Naive thymus-derived CD4-positive, alpha-beta T cell (primary cell): Measurements from ENCODE around the gene SCG5. TPM values are rescaled to one million over a fixed set of nuclear protein-coding genes. Genes with fewer than 3 reads are reported as not detected.

Experiments
- ATAC-seq: fragments of 150-1000 bp; cut with Tn5 transposase; 2 replicates; pipeline ENCODE4 v1.10.0; 2021; ENCODE audit warnings: mild to moderate bottlenecking, moderate library complexity
- CTCF ChIA-PET: fragments of 350-600 bp; sonication (Branson Sonifier 250); formaldehyde crosslinking; loops from one replicate; lab custom pipeline; 2021; ENCODE audit warnings: antibody characterized with exemption; lab: Charles Lee
- POLR2A ChIA-PET: fragments of 350-600 bp; sonication (Branson Sonifier 250); formaldehyde crosslinking; loops from one replicate; lab custom pipeline; 2021; ENCODE audit warnings: antibody characterized with exemption, inconsistent platforms; lab: Charles Lee
- DNase-seq, 9 donors: peaks; one replicate each; pipeline versions ENCODE4 v3.0.0 to v3.0.0-alpha.2; 2020 to 2022; ENCODE audit warnings: mixed read lengths in 1 of 9
- H3K27ac ChIP-seq: one replicate; pipeline ENCODE4 v1.7.0; 2013; ENCODE audit warnings: mild to moderate bottlenecking, low read depth, low read length, moderate library complexity
- H3K27me3 ChIP-seq, 2 donors: one replicate each; pipeline ENCODE4 v1.7.0; 2013; ENCODE audit warnings: low read length in 2 of 2, mild to moderate bottlenecking in 2 of 2, moderate library complexity in 2 of 2; ENCODE audit not compliant: control insufficient read depth in 2 of 2, insufficient read depth in 2 of 2
- H3K36me3 ChIP-seq, 3 experiments: 1 replicate in 2 of 3; 2 replicates in 1 of 3; pipeline ENCODE4 v1.7.0; 2013; ENCODE audit warnings: low read length in 3 of 3, mild to moderate bottlenecking in 3 of 3, moderate library complexity in 1 of 3; ENCODE audit not compliant: insufficient read depth in 3 of 3, control insufficient read depth in 2 of 3
- H3K4me1 ChIP-seq, 2 donors: one replicate each; pipeline ENCODE4 v1.7.0; 2013; ENCODE audit warnings: low read length in 2 of 2, mild to moderate bottlenecking in 2 of 2, moderate library complexity in 1 of 2; ENCODE audit not compliant: control insufficient read depth in 2 of 2, insufficient read depth in 2 of 2
- H3K4me3 ChIP-seq: 2 replicates; pipeline ENCODE4 v1.7.0; 2013; ENCODE audit warnings: mild to moderate bottlenecking, low read length
- H3K9me3 ChIP-seq, 3 experiments: 1 replicate in 2 of 3; 2 replicates in 1 of 3; pipeline ENCODE4 v1.7.0; 2013; ENCODE audit warnings: low read length in 3 of 3; ENCODE audit not compliant: control insufficient read depth in 2 of 3
- H3K27ac Mint-ChIP-seq, 9 donors: one replicate each; pipeline ENCODE4 v1.8.0; 2020 to 2022; ENCODE audit warnings: mixed read lengths in 9 of 9, mild to moderate bottlenecking in 8 of 9, moderate library complexity in 5 of 9, inconsistent platforms in 2 of 9
- H3K27me3 Mint-ChIP-seq, 5 donors: one replicate each; pipeline ENCODE4 v1.8.0; 2021 to 2022; ENCODE audit warnings: mixed read lengths in 5 of 5, mild to moderate bottlenecking in 1 of 5
- H3K36me3 Mint-ChIP-seq, 5 donors: one replicate each; pipeline ENCODE4 v1.8.0; 2020 to 2022; ENCODE audit warnings: mixed read lengths in 5 of 5, mild to moderate bottlenecking in 3 of 5, inconsistent platforms in 1 of 5
- H3K4me1 Mint-ChIP-seq, 7 donors: one replicate each; pipeline ENCODE4 v1.8.0; 2020 to 2022; ENCODE audit warnings: mixed read lengths in 7 of 7, mild to moderate bottlenecking in 3 of 7, inconsistent platforms in 1 of 7
- H3K4me3 Mint-ChIP-seq, 10 donors: one replicate each; pipeline ENCODE4 v1.8.0; 2020 to 2022; ENCODE audit warnings: mild to moderate bottlenecking in 10 of 10, mixed read lengths in 10 of 10, moderate library complexity in 6 of 10, inconsistent platforms in 2 of 10
- H3K9me3 Mint-ChIP-seq, 11 donors: one replicate each; pipeline ENCODE4 v1.8.0; 2020 to 2022; ENCODE audit warnings: mixed read lengths in 11 of 11, mild to moderate bottlenecking in 4 of 11, inconsistent platforms in 1 of 11, moderate library complexity in 1 of 11
- intact Hi-C, 2 donors: fragments of 100-400 bp; cut with micrococcal nuclease; formaldehyde crosslinking; loops; one replicate each; pipeline ENCODE4 v1.15.1; 2023
- polyA plus RNA-seq, 2 donors: library from polyadenylated mRNA; unstranded; fragments of 300-500 nt; fragmentation: Illumina TruSeq; gene quantifications; one replicate each; pipeline ENCODE4 v1.2.3, GENCODE V29; 2021
- total RNA-seq, 6 experiments: library from RNA in 5 of 6; stranded (reverse) in 5 of 6; gene quantifications; 1 replicate in 5 of 6; 2 replicates in 1 of 6; pipeline ENCODE4 v1.2.3 and lab custom pipeline; 2021 to 2026

SCG5 gene
- total and polyA plus RNA-seq, 7 experiments from 2014 or later: 0.37 to 2.8 (median 0.57) TPM; not detected in 2

DNA sequence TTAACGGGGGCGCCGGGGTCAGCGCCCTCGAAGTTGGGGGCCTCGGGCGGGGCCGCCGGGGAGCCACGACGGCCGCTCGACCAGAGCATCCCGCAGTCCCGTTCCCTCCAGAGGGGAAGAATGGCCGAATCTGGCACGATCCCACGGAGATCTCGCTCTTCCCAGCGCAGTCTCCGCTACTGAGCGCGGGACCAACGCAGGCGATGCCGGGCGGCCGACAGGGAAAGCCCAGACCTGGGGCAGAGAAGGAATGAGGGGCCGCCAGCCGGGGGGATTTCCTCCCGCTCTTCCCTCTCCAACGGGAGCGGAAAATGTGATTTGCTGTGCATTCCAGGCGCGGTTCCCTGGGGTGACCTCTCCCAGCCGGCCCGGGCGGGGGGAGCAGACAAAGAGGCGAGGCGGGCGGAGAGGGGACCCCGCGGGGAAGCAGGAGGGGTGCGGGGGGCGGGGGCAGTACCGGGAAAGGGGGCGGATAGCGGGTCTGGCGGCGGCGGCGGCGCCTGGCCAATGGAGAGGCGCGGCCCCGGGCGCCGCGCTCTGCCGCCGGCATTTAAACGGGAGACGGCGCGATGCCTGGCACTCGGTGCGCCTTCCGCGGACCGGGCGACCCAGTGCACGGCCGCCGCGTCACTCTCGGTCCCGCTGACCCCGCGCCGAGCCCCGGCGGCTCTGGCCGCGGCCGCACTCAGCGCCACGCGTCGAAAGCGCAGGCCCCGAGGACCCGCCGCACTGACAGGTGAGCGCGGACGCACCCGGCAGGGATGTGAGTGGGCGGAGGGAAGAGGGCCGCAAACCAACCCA, 76.1 kb downstream of the SCG5 start, which contains the start of gene GREM1:
Gene GREM1, plus strand, starts transcription at position 579 of the 801 bp plus-strand sequence. CDS start 12,687 bp downstream, outside the sequence.
- POLR2A ChIA-PET: no interaction called here
- H3K27me3 Mint-ChIP-seq: peaks cover 58 to 90% (median 82%) of the 10 kb centered on the region in 5 donors
- Histone ChIP-seq H3K36me3 (no peaks in the 10 kb centered on the region), H3K4me1 (no peaks in the 10 kb centered on the region), H3K27ac (no peak within 1 kb of the TSS), H3K4me3 (no peak within 1 kb of the TSS), H3K9me3 (no peaks in the 10 kb centered on the region), H3K27me3 (peaks cover 0 to 4% of the 10 kb centered on the region in 2 donors)
- peaks cover 0 to 4% (median 0%) of the 10 kb centered on the region in 11 donors for H3K9me3 Mint-ChIP-seq
- DNase-seq: no peak
- CTCF ChIA-PET: no interaction called here
- no peak for ATAC-seq
- H3K36me3 Mint-ChIP-seq: peaks cover 0 to 3% (median 0%) of the 10 kb centered on the region in 5 donors
- intact Hi-C loops: no loop called here
- H3K4me1 Mint-ChIP-seq: peaks cover 8 to 34% (median 22%) of the 10 kb centered on the region in 7 donors
- H3K4me3 Mint-ChIP-seq: peak within 1 kb of the TSS in 8 of 10 donors; percentile 16 to 78 (median 43)
- H3K27ac Mint-ChIP-seq: no peak within 1 kb of the TSS

DNA sequence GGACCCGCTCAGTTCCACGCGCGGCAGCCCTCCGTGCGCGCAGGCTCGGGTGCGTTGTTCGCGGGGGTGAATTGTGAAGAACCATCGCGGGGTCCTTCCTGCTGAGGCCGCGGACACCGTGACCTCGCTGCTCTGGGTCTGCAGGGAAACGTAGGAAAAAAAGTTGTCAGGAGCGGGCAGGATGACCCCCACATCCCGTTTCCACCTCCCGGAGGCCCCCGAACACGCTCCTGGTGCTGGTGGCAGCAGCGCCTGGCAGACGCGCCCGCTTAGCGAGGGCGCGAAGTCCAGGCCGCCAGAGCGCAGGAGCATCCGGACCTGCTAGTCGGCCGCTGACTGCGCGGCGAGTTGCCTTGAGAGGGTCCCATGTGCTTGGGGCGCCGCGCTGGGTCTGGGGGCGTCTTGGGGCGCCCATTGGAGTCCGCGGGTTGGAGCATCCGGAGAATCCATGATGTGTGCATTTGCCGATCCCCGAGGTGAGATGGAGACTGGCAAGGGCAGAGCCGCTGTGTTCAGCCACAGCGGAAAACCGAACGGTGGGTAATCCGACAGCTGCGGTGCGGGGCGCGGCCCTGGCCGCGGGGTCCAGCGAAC, 76.8 kb downstream of the SCG5 start:
- ChIA-PET CTCF (no interaction called here), POLR2A (no interaction called here)
- DNase-seq (peak in 1 of 9 donors; percentile 25), ATAC-seq (no peak)
- intact Hi-C loops: no loop called here
- peaks cover 0 to 4% (median 0%) of the 10 kb centered on the region in 11 donors for H3K9me3 Mint-ChIP-seq
- Histone ChIP-seq H3K27me3 (peaks cover 0 to 4% of the 10 kb centered on the region in 2 donors), H3K4me1 (no peaks in the 10 kb centered on the region), H3K4me3 (no peak overlapping the region), H3K9me3 (no peaks in the 10 kb centered on the region), H3K27ac (no peak overlapping the region), H3K36me3 (no peaks in the 10 kb centered on the region)
- H3K4me3 Mint-ChIP-seq: peak overlapping the region in 4 of 10 donors; percentile 14 to 78 (median 43)
- peaks cover 0 to 3% (median 0%) of the 10 kb centered on the region in 5 donors for H3K36me3 Mint-ChIP-seq
- H3K27ac Mint-ChIP-seq: no peak overlapping the region
- H3K27me3 Mint-ChIP-seq: peaks cover 63 to 88% (median 83%) of the 10 kb centered on the region in 5 donors
- peaks cover 12 to 34% (median 22%) of the 10 kb centered on the region in 7 donors for H3K4me1 Mint-ChIP-seq

DNA sequence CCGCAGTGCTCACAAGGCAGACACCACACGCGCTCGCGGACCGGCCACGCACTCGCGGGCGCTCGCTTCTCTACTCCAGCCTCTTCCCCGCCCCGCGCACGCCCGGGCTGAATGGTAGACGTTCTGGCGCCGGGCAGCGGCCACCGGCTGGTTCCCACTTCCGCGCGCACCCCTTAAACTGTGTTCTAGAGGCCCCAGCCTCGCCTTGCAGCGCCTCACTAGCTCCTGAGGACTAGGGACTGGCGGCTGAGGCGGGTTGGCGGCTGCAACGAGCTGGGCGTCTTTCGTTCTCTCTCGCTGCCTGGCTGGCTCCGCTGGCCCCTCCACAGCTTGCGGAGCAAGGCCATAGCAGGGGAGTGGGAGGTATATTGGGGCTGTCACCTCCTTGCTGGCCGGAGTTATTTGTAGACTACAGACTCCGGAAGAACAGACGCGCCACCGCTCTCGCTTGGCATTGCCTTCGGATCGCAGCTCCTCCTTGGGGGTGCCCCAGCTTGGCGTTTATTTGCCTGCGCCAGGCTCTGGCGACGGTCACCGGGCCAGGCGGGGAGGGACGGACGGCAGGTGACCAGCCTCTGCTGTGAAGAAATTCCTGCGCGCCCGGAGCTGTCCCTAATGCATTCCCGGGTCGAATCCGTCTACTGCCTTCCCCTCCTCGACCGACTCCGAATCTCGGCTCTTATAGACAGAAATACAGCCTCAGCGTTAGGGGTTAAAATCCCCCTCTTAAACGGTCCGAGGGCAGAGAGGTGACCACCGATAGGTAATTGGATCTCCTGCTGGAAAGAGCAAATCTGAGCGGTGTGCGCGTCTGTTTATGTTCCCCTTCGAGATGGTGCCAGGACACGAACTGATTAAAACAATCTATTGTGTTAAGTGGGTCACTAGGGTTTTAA, 77.6 kb downstream of the SCG5 start:
- Histone ChIP-seq H3K4me1 (no peaks in the 10 kb centered on the region), H3K9me3 (no peaks in the 10 kb centered on the region), H3K36me3 (no peaks in the 10 kb centered on the region), H3K4me3 (no peak overlapping the region), H3K27ac (no peak overlapping the region), H3K27me3 (peaks cover 0 to 4% of the 10 kb centered on the region in 2 donors)
- peaks cover 0 to 3% (median 0%) of the 10 kb centered on the region in 5 donors for H3K36me3 Mint-ChIP-seq
- H3K27ac Mint-ChIP-seq: no peak overlapping the region
- H3K27me3 Mint-ChIP-seq: peaks cover 56 to 86% (median 77%) of the 10 kb centered on the region in 5 donors
- intact Hi-C loops: no loop called here
- H3K4me1 Mint-ChIP-seq: peaks cover 15 to 34% (median 22%) of the 10 kb centered on the region in 7 donors
- POLR2A ChIA-PET: no interaction called here
- CTCF ChIA-PET: no interaction called here
- H3K9me3 Mint-ChIP-seq: peaks cover 0 to 4% (median 0%) of the 10 kb centered on the region in 11 donors
- DNase-seq: no peak
- peak; percentile 24 for ATAC-seq
- H3K4me3 Mint-ChIP-seq: peak overlapping the region; percentile 8 to 78 (median 37)

DNA sequence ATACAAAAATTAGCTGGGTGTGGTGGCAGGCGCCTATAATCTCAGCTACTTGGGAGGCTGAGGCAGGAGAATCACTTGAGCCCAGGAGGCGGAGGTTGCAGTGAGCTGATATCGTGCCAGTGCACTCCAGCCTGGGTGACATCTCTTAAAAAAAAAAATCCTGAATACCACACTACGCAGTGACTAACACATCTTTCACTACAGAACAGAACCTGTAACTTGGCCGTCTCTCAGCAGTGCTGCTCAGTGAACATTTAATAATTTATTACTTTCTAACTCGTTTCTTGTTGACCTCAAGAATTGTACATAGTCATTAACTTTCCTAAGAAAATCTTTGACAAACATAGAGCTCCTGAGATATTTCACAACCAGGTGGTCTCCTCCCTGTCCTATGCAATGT, 80.1 kb downstream of the SCG5 start:
- Mint-ChIP-seq H3K9me3 (peaks cover 0 to 7% (median 4%) of the 10 kb centered on the region in 11 donors), H3K4me1 (peaks cover 14 to 25% (median 15%) of the 10 kb centered on the region in 7 donors), H3K36me3 (no peaks in the 10 kb centered on the region), H3K4me3 (no peak overlapping the region), H3K27me3 (peaks cover 62 to 79% (median 74%) of the 10 kb centered on the region in 5 donors), H3K27ac (no peak overlapping the region)
- ChIA-PET POLR2A (no interaction called here), CTCF (no interaction called here)
- Histone ChIP-seq H3K4me3 (no peak overlapping the region), H3K4me1 (no peaks in the 10 kb centered on the region), H3K9me3 (no peaks in the 10 kb centered on the region), H3K36me3 (no peaks in the 10 kb centered on the region), H3K27me3 (no peaks in the 10 kb centered on the region), H3K27ac (no peak overlapping the region)
- intact Hi-C loops: no loop called here
- no peak for DNase-seq
- ATAC-seq: no peak

DNA sequence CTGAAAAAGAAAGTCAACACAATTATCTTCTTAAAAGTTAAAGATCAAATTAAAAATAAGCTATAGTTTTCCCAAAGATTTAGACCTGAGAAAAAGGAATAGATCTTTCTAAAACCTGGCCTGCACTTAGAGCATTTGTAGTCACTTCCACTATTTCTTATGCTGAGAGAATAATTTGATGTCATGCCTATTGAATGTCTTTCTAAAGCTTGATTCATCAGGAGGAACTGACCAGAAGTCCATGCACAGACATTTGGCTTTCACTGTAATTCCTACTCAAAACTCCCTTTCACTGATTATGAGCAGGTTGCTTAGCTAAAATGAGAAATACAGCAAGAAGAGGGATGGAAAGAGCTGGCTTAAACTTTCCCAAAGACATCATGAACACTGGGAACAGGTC, 80.6 kb downstream of the SCG5 start:
- peaks cover 9 to 19% (median 10%) of the 10 kb centered on the region in 7 donors for H3K4me1 Mint-ChIP-seq
- no peak overlapping the region for H3K27ac Mint-ChIP-seq
- H3K9me3 ChIP-seq: no peaks in the 10 kb centered on the region
- no peak for DNase-seq
- no peak overlapping the region for H3K27ac ChIP-seq
- no peaks in the 10 kb centered on the region for H3K36me3 ChIP-seq
- no peak overlapping the region for H3K4me3 Mint-ChIP-seq
- no peaks in the 10 kb centered on the region for H3K4me1 ChIP-seq
- H3K27me3 Mint-ChIP-seq: peaks cover 60 to 78% (median 71%) of the 10 kb centered on the region in 5 donors
- intact Hi-C loops: no loop called here
- ChIA-PET POLR2A (no interaction called here), CTCF (no interaction called here)
- H3K36me3 Mint-ChIP-seq: no peaks in the 10 kb centered on the region
- peaks cover 0 to 8% (median 4%) of the 10 kb centered on the region in 11 donors for H3K9me3 Mint-ChIP-seq
- no peaks in the 10 kb centered on the region for H3K27me3 ChIP-seq
- ATAC-seq: no peak
- H3K4me3 ChIP-seq: no peak overlapping the region

DNA sequence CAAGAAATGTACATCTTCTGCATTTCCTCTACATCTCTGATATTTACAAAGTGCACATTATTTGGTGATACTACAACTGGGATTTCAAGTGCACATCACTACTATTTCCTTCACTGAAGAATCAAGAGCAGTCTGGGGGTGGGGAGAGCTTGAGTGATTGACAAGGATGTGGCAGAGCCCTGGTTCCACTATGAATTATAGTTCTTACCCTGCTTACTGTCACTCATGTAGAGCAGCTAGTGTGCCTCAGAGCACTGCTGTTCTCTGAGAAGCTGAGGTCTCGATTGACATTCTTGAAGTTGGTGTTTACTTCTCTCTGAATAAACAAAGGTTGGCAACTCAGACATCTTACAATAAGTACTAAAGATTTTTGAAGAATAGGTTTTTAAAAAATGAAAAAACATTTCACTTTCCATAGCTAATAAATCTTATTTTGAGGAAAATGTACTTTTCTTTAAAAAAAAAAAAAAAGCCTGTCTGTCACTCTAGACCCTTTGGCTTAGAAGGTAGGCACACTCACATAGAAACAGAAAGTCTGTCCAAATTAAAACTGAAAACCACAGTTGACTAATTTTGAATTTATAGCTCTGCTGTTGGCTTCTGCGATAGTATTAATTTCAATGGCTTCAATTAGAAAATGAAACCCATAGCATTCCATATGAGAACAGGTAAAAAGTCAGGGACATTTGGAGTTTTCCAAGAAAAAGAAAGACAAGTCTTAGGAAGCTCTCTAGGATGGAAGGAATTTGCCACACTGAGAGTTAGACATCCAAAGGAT, 81.8 kb downstream of the SCG5 start:
- ATAC-seq: no peak
- H3K27me3 ChIP-seq: no peaks in the 10 kb centered on the region
- H3K9me3 Mint-ChIP-seq: peaks cover 0 to 9% (median 4%) of the 10 kb centered on the region in 11 donors

More for the DNA sequence above, 81.8 kb downstream of the SCG5 start:
- Histone ChIP-seq H3K36me3 (no peaks in the 10 kb centered on the region), H3K4me1 (no peaks in the 10 kb centered on the region), H3K9me3 (no peaks in the 10 kb centered on the region), H3K4me3 (no peak overlapping the region), H3K27ac (no peak overlapping the region)
- H3K4me3 Mint-ChIP-seq: no peak overlapping the region
- CTCF ChIA-PET: no interaction called here
- POLR2A ChIA-PET: no interaction called here
- peaks cover 65 to 75% (median 70%) of the 10 kb centered on the region in 5 donors for H3K27me3 Mint-ChIP-seq
- H3K27ac Mint-ChIP-seq: no peak overlapping the region
- H3K36me3 Mint-ChIP-seq: no peaks in the 10 kb centered on the region
- intact Hi-C loops: no loop called here
- DNase-seq: no peak
- peaks cover 6 to 13% (median 10%) of the 10 kb centered on the region in 7 donors for H3K4me1 Mint-ChIP-seq
